BJ (cell line): ENCODE measurements around the gene NDUFS6. TPM values are rescaled to one million over a fixed set of nuclear protein-coding genes. Genes with fewer than 3 reads are reported as not detected.
"Not testable (repeated sequence)": the region's sequence is repeated elsewhere in the genome, so short reads cannot be mapped to it uniquely, and the experiment has no call there.

Source experiments
- CTCF ChIA-PET: fragments of 350-600 bp; formaldehyde crosslinking; extraction: SDS; loops from one replicate; lab custom pipeline; 2021; ENCODE audit warnings: antibody characterized with exemption, inconsistent platforms; lab: Yijun Ruan, JAX
- POLR2A ChIA-PET: fragments of 300-600 bp; sonication (Branson Sonifier 250); formaldehyde crosslinking; extraction: SDS; loops from one replicate; lab custom pipeline; 2021; ENCODE audit warnings: antibody characterized with exemption; lab: Charles Lee
- DNase-seq: peaks from one replicate; pipeline ENCODE4 v3.0.0-alpha.2; 2011; ENCODE audit warnings: low read depth
- H3K27me3 ChIP-seq: 2 replicates; pipeline ENCODE4 v1.6.0; 2011; ENCODE audit warnings: low read length; ENCODE audit not compliant: control insufficient read depth, insufficient read depth
- H3K36me3 ChIP-seq: 2 replicates; pipeline ENCODE4 v1.5.1; 2011; ENCODE audit warnings: low read length; ENCODE audit not compliant: control insufficient read depth, insufficient read depth
- H3K4me3 ChIP-seq: 2 replicates; pipeline ENCODE4 v1.5.1; 2011; ENCODE audit warnings: low read depth, mild to moderate bottlenecking, control low read depth, low read length
- CTCF ChIP-seq: IDR thresholded peaks from 2 replicates; pipeline ENCODE4 v1.5.1; 2011; ENCODE audit warnings: low read depth, mild to moderate bottlenecking, control low read depth, inconsistent platforms, low read length, moderate library complexity; ENCODE audit not compliant: insufficient read depth
- polyA plus RNA-seq: library from polyadenylated mRNA; depleted of rRNA; stranded (reverse); fragments of >200 nt; gene quantifications from 2 replicates; pipeline ENCODE4 v1.2.3, GENCODE V29; 2011

Gene NDUFS6
- polyA plus RNA-seq, 1 experiment = 26.6 TPM

- DNase-seq = no peak
- POLR2A ChIA-PET = no interaction called here
- TF ChIP-seq CTCF = no peak
Observed at GRCh38 chr5:1787472-1788047, 13.6 kb upstream of the NDUFS6 start.

GRCh38 chr5:1788200-1788599 is 13.0 kb upstream of the NDUFS6 start:
- no peak overlapping the region for H3K4me3 ChIP-seq
- no peaks in the 10 kb centered on the region for H3K36me3 ChIP-seq
- TF ChIP-seq CTCF = no peak
- no peak for DNase-seq
- POLR2A ChIA-PET = no interaction called here
- 0 out of 2 replicates have a peak, but pooled peaks cover 5% of the 10 kb centered on the region for H3K27me3 ChIP-seq
- CTCF ChIA-PET = interaction anchor here (1.9 kb wide), 1 partner anchor 25 kb away, joined by 5 read pairs; no protein-coding TSS in a partner anchor

More at GRCh38 chr5:1787472-1788047, 13.6 kb upstream of the NDUFS6 start:
- CTCF ChIA-PET = interaction anchor here (1.9 kb wide), 1 partner anchor 24 kb away, joined by 5 read pairs; no protein-coding TSS in a partner anchor
- H3K4me3 ChIP-seq = no peak overlapping the region
- peaks cover 7% of the 10 kb centered on the region; the same call in 1 of the 2 replicates for H3K27me3 ChIP-seq
- no peaks in the 10 kb centered on the region for H3K36me3 ChIP-seq

GRCh38 chr5:1788828-1789227 is 12.4 kb upstream of the NDUFS6 start:
- ChIA-PET CTCF (interaction anchor here (1.9 kb wide), 1 partner anchor 25 kb away, joined by 5 read pairs; no protein-coding TSS in a partner anchor), POLR2A (no interaction called here)
- no peaks in the 10 kb centered on the region for H3K36me3 ChIP-seq
- H3K27me3 ChIP-seq = 0 out of 2 replicates have a peak, but pooled peaks cover 5% of the 10 kb centered on the region
- no peak for TF ChIP-seq CTCF
- DNase-seq = no peak
- no peak overlapping the region for H3K4me3 ChIP-seq

- H3K27me3 ChIP-seq, H3K36me3 ChIP-seq, POLR2A ChIA-PET, H3K4me3 ChIP-seq, DNase-seq: not testable (repeated sequence)
- CTCF ChIA-PET = interaction anchor here (1.1 to 1.8 kb wide), 2 partner anchors 17 to 25 kb away, joined by 4 to 6 read pairs; no protein-coding TSS in a partner anchor
Observed at GRCh38 chr5:1789438-1789833, 11.8 kb upstream of the NDUFS6 start.

- Histone ChIP-seq H3K27me3 (no peaks in the 10 kb centered on the region), H3K36me3 (no peaks in the 10 kb centered on the region), H3K4me3 (no peak overlapping the region)
- no peak for DNase-seq
- ChIA-PET POLR2A (no interaction called here), CTCF (interaction anchor here (1.1 to 1.8 kb wide), 2 partner anchors 17 to 26 kb away, joined by 4 to 6 read pairs; no protein-coding TSS in a partner anchor)
- TF ChIP-seq CTCF = no peak
Observed at GRCh38 chr5:1789834-1790471, 11.3 kb upstream of the NDUFS6 start.
